Activated naive CD4-positive, alpha-beta T cell treated with anti-CD3 and anti-CD28 coated beads, Interleukin-2, amount 50 U/mL, for 72 hours (primary cell): ENCODE results near the gene KIF27. TPM values are rescaled to one million over a fixed set of nuclear protein-coding genes. Genes with fewer than 3 reads are reported as not detected.

Experiments used
- total RNA-seq, 2 donors: library from RNA; stranded (reverse); gene quantifications; one replicate each; pipeline ENCODE4 v1.2.3, GENCODE V29; 2022

KIF27 gene
- total RNA-seq, 2 donors from 2014 or later: 4.7 to 4.9 TPM

Other genes with a start within 250 kb of the KIF27 start
- 100 to 1,000 TPM in 1 of 2 donors, 10 to 100 TPM in 1; 96.8 to 118 TPM for gene UBQLN1, start 213.5 kb downstream of the KIF27 start, total RNA-seq
- 1 to 10 TPM; 4.3 to 7.7 TPM for gene GKAP1, start 103.7 kb downstream of the KIF27 start, total RNA-seq
- 100 to 1,000 TPM; 568 to 788 TPM for gene HNRNPK, start 58.8 kb upstream of the KIF27 start, total RNA-seq
- gene RMI1, start 59.4 kb upstream of the KIF27 start, total RNA-seq: 10 to 100 TPM; 16.0 to 26.7 TPM